GM23248 (cell line): ENCODE results near the gene INTS11. TPM values are rescaled to one million over a fixed set of nuclear protein-coding genes. Genes with fewer than 3 reads are reported as not detected.

Experiments used
- DNase-seq: peaks from one replicate; pipeline ENCODE4 v3.0.0-alpha.2; 2015
- H2AFZ ChIP-seq: fragments of 200-600 bp; sonication (generic); 2 replicates; pipeline ENCODE4 v1.6.1; 2016; ENCODE audit warnings: antibody characterized with exemption
- H3F3A ChIP-seq: fragments of 200-600 bp; sonication (generic); 2 replicates; pipeline ENCODE4 v1.6.1; 2016; ENCODE audit warnings: mild to moderate bottlenecking, antibody characterized with exemption, mixed run types; ENCODE audit not compliant: insufficient read depth
- H3K27ac ChIP-seq: fragments of 200-600 bp; sonication (generic); 2 replicates; pipeline ENCODE4 v1.5.1; 2016; ENCODE audit warnings: mild to moderate bottlenecking
- H3K27me3 ChIP-seq: fragments of 200-600 bp; sonication (generic); replicated peaks from 2 replicates; pipeline ENCODE4 v1.6.1; 2016; ENCODE audit warnings: mild to moderate bottlenecking; ENCODE audit not compliant: insufficient read depth
- H3K36me3 ChIP-seq: fragments of 200-600 bp; sonication (generic); 2 replicates; pipeline ENCODE4 v1.6.1; 2016; ENCODE audit warnings: low read depth, mild to moderate bottlenecking
- H3K4me1 ChIP-seq: fragments of 200-600 bp; sonication (generic); 2 replicates; pipeline ENCODE4 v1.6.1; 2016; ENCODE audit warnings: mild to moderate bottlenecking; ENCODE audit not compliant: insufficient read depth
- H3K4me2 ChIP-seq: fragments of 200-600 bp; sonication (generic); one replicate; pipeline ENCODE4 v1.6.1; 2016; ENCODE audit warnings: mild to moderate bottlenecking; ENCODE audit not compliant: unreplicated experiment
- H3K4me3 ChIP-seq: fragments of 200-600 bp; sonication (generic); 2 replicates; pipeline ENCODE4 v1.5.1; 2016; ENCODE audit warnings: mild to moderate bottlenecking
- H3K79me2 ChIP-seq: fragments of 200-600 bp; sonication (generic); 2 replicates; pipeline ENCODE4 v1.6.1; 2016; ENCODE audit warnings: mild to moderate bottlenecking; ENCODE audit not compliant: insufficient read depth
- H3K9ac ChIP-seq: fragments of 200-600 bp; sonication (generic); 2 replicates; pipeline ENCODE4 v1.6.1; 2016; ENCODE audit warnings: mild to moderate bottlenecking
- H3K9me2 ChIP-seq: fragments of 200-600 bp; sonication (generic); 2 replicates; pipeline ENCODE4 v1.6.1; 2016; ENCODE audit warnings: mixed run types, mild to moderate bottlenecking, moderate library complexity; ENCODE audit not compliant: insufficient read depth
- H3K9me3 ChIP-seq: fragments of 200-600 bp; sonication (generic); one replicate; pipeline ENCODE4 v1.6.1; 2017; ENCODE audit warnings: low read depth
- H4K20me1 ChIP-seq: fragments of 200-600 bp; sonication (generic); 2 replicates; pipeline ENCODE4 v1.6.0; 2016; ENCODE audit not compliant: insufficient read depth
- EZH2 ChIP-seq: fragments of 200-600 bp; sonication (generic); IDR thresholded peaks from 2 replicates; pipeline ENCODE4 v1.6.1; 2018; ENCODE audit warnings: antibody characterized with exemption, mild to moderate bottlenecking; ENCODE audit not compliant: insufficient read depth, poor library complexity, severe bottlenecking
- EZH2phosphoT487 ChIP-seq: fragments of 200-600 bp; sonication (generic); IDR thresholded peaks from 2 replicates; pipeline ENCODE4 v1.6.1; 2018; ENCODE audit warnings: antibody characterized with exemption, moderate library complexity, mild to moderate bottlenecking, low read depth; ENCODE audit not compliant: insufficient read depth
- WGBS, 2 experiments: methylation state at CpG; one replicate each; pipeline ENCODE4 v1.1.6; 2015 to 2017; ENCODE audit warnings: low lambda C conversion rate in 2 of 2, low coverage in 1 of 2; ENCODE audit errors: missing lambda C conversion rate in 2 of 2; 5-methylcytosine and 5-hydroxymethylcytosine counted together
- in situ Hi-C: fragments of 300-500 bp; cut with MboI; formaldehyde crosslinking; loops from 2 replicates; pipeline ENCODE4 v1.15.0; 2020
- polyA plus RNA-seq: library from polyadenylated mRNA; unstranded; fragments of >200 nt; fragmentation: Nextera tagmentation; extraction: Ambion mirVana; gene quantifications from 2 replicates; pipeline ENCODE4 v1.2.1, GENCODE V29; 2016
- total RNA-seq: library from RNA; depleted of rRNA; stranded (reverse); fragments of >200 nt; shearing (Covaris generic); gene quantifications from 2 replicates; pipeline ENCODE4 v1.2.3, GENCODE V29; 2014

Gene INTS11
- total and polyA plus RNA-seq, 2 experiments from 2014 or later: 70.2 to 90.0 TPM

GRCh38 chr1:1306070-1306660, 18.3 kb downstream of the INTS11 start:
- peak overlapping the region; percentile 99 for H3K4me3 ChIP-seq
- no peaks in the 10 kb centered on the region for H3K9me2 ChIP-seq
- peak overlapping the region; percentile 85 for H3K4me2 ChIP-seq
- H3K4me1 ChIP-seq: peaks cover 22% of the 10 kb centered on the region
- no peaks in the 10 kb centered on the region for H3K9me3 ChIP-seq
- H3K79me2 ChIP-seq: peaks cover 64% of the 10 kb centered on the region
- no peaks in the 10 kb centered on the region for H3F3A ChIP-seq
- TF ChIP-seq EZH2phosphoT487 (no peak), EZH2 (no peak)
- peak overlapping the region; percentile 97 for H3K9ac ChIP-seq
- no peaks in the 10 kb centered on the region for H3K27me3 ChIP-seq
- peak overlapping the region; percentile 79 for H3K27ac ChIP-seq
- H2AFZ ChIP-seq: no peak overlapping the region
- H4K20me1 ChIP-seq: no peaks in the 10 kb centered on the region
- DNase-seq: peak; percentile 66
- peaks cover 4% of the 10 kb centered on the region; the same call in 1 of the 2 replicates for H3K36me3 ChIP-seq
- 9 to 14% methylated on average over 11 of the region's 11 CpGs for WGBS, 2 experiments
- in situ Hi-C loops: no loop called here

DNA sequence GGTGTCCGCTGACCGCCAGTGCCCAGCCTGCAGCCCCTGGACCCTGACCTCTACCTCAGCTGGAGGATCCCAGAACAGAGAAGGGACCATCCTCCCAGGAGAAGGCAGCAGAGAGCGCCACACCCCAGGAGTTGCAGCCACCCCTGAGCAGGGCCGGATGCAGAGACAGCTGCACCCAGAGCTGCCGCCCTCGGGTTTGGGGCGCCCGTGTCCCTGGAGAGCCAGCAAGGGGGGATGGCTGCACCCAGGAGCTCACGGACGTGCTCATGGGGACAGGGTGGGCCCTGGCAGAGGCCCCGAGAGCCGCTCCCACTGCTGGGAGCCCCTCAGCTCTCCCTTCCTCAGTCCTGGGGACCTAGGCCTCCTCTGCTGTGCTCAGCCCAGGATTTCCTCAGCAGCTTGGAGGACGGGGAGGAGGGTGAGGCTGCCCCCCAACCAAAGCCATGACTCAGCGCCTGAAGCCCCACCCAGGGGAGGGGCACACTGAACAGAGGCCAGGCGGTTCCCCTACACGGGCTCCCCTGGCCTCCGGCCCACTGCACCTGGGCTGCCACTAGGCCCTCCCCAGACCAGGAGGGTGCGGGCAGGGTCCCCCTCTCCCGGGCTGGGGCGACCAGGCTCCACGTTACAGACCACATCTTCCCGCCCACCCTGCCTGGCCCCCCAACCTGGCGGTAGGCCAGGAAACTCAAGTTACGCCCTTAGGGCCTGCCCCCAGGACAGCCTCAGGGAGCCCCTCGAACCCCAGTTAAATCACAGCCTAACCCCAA, 19.0 kb downstream of the INTS11 start:
- Histone ChIP-seq H3K9ac (peak overlapping the region; percentile 97), H3K36me3 (peaks cover 4% of the 10 kb centered on the region; the same call in 1 of the 2 replicates)

GRCh38 chr1:1304331-1305299, 19.8 kb downstream of the INTS11 start:
- Histone ChIP-seq H3K9me2 (no peaks in the 10 kb centered on the region), H2AFZ (no peak overlapping the region), H3F3A (no peaks in the 10 kb centered on the region), H3K27ac (peak overlapping the region; percentile 79), H3K36me3 (no peaks in the 10 kb centered on the region), H4K20me1 (no peaks in the 10 kb centered on the region), H3K9me3 (no peaks in the 10 kb centered on the region), H3K27me3 (no peaks in the 10 kb centered on the region), H3K4me1 (peaks cover 22% of the 10 kb centered on the region), H3K9ac (peak overlapping the region; percentile 97), H3K4me2 (peak overlapping the region; percentile 67), H3K79me2 (peaks cover 53% of the 10 kb centered on the region), H3K4me3 (peak overlapping the region; percentile 99)
- peak; percentile 89 for DNase-seq
- in situ Hi-C loops: no loop called here
- no peak for TF ChIP-seq EZH2phosphoT487
- no peak for TF ChIP-seq EZH2
- 8 to 9% methylated on average over 24 to 27 of the region's 29 CpGs for WGBS, 2 experiments

More for the DNA sequence above, 19.0 kb downstream of the INTS11 start:
- Histone ChIP-seq H3K79me2 (peaks cover 62% of the 10 kb centered on the region), H3K27ac (peak overlapping the region; percentile 79), H4K20me1 (no peaks in the 10 kb centered on the region), H2AFZ (no peak overlapping the region), H3K4me3 (peak overlapping the region; percentile 99), H3F3A (no peaks in the 10 kb centered on the region), H3K27me3 (no peaks in the 10 kb centered on the region), H3K4me2 (peak overlapping the region; percentile 85), H3K9me2 (no peaks in the 10 kb centered on the region), H3K9me3 (no peaks in the 10 kb centered on the region), H3K4me1 (peaks cover 22% of the 10 kb centered on the region)
- in situ Hi-C loops: no loop called here
- DNase-seq: peak; percentile 86
- 13 to 20% methylated on average over 16 to 23 of the region's 25 CpGs for WGBS, 2 experiments
- TF ChIP-seq EZH2: no peak
- no peak for TF ChIP-seq EZH2phosphoT487

DNA sequence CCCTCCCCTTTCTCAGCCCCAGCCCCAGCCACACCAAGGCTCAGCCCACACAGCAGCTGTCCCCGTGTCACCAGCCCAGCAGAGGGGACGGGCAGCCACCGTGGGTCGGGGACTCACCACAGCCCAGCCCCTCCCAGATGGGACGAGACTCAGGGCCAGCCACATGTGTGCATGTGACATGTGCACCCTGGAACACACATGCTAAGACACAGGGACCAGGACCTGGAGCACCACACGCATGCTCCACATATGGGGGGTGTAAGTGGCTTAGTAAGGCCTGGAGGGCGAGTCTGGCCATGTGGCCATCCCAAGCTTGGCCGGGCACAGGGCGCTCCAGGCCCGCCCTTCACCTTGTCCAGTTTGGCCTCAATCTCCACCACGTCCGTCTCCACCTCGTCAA, 20.7 kb downstream of the INTS11 start:
- H3K4me1 ChIP-seq: peaks cover 22% of the 10 kb centered on the region

More for the DNA sequence above, 20.7 kb downstream of the INTS11 start:
- no peaks in the 10 kb centered on the region for H3K36me3 ChIP-seq
- no peak overlapping the region for H3K27ac ChIP-seq
- no peak for DNase-seq
- H4K20me1 ChIP-seq: no peaks in the 10 kb centered on the region
- no peaks in the 10 kb centered on the region for H3K9me3 ChIP-seq
- H2AFZ ChIP-seq: no peak overlapping the region
- H3K79me2 ChIP-seq: peaks cover 45% of the 10 kb centered on the region
- H3F3A ChIP-seq: no peaks in the 10 kb centered on the region
- no peak overlapping the region for H3K4me2 ChIP-seq
- H3K9me2 ChIP-seq: no peaks in the 10 kb centered on the region
- H3K9ac ChIP-seq: no peak overlapping the region
- no peak for TF ChIP-seq EZH2phosphoT487
- no peak for TF ChIP-seq EZH2
- H3K4me3 ChIP-seq: no peak overlapping the region
- no peaks in the 10 kb centered on the region for H3K27me3 ChIP-seq
- 71 to 78% methylated on average over 11 to 13 of the region's 13 CpGs for WGBS, 2 experiments
- in situ Hi-C loops: no loop called here
